MM.1S (cell line): ENCODE data around the gene CCND1.

ENCODE experiments used
- CTCF ChIP-seq: fragments of 300-600 bp; sonication (generic); IDR thresholded peaks from 2 replicates; pipeline ENCODE4 v1.5.1; 2016; ENCODE audit warnings: antibody characterized with exemption, low read length, mixed read lengths
- EZH2 ChIP-seq: fragments of 300-600 bp; sonication (generic); optimal IDR thresholded peaks from 2 replicates; pipeline ENCODE3; 2017; ENCODE audit warnings: low read depth, mild to moderate bottlenecking, antibody characterized with exemption, low read length, mixed read lengths

GRCh38 chr11:69594481-69594880 lies 46.5 kb upstream of the CCND1 start:
- TF ChIP-seq CTCF (no peak), EZH2 (no peak)
